HG02623 (cell line): ENCODE measurements around the gene BRD1.
"Not testable (repeated sequence)": the region's sequence is repeated elsewhere in the genome, so short reads cannot be mapped to it uniquely, and the experiment has no call there.

Source experiments
- ATAC-seq: cut with Tn5 transposase; IDR thresholded peaks from one replicate; pipeline ENCODE4 v1.9.1; 2021; ENCODE audit warnings: moderate library complexity; ENCODE audit not compliant: unreplicated experiment

The BRD1 gene

DNA sequence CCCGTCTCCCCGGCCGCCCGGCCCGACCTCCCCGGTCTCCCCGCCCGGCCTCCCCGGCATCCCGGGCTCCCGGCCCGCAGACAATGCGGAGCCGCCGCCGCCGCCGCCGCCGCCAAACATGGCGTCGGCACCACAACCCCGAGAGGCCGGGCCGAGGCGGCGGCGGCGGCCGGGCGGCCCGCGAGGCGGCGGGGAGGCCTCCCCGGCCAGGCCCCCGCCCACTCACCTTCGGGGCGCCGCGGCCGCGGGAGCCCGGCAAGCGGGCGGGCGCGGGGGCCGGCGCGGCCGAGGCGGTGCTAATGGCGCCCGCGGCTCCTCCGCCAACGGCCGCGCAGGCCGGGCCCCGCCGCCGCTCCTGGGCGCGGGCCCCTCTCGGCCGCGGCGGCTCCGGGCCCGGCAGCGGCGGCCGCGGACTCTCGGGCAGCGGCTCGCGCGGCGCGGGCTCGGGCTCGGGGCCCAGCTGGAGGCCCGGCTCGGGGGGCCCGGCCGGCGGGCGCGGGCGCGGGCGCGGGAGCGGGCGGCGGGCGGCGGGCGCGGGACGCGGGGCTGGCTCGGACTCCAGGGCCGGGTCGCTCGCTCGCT, 311 bp downstream of the BRD1 start:
- ATAC-seq, result peak; percentile 25

DNA sequence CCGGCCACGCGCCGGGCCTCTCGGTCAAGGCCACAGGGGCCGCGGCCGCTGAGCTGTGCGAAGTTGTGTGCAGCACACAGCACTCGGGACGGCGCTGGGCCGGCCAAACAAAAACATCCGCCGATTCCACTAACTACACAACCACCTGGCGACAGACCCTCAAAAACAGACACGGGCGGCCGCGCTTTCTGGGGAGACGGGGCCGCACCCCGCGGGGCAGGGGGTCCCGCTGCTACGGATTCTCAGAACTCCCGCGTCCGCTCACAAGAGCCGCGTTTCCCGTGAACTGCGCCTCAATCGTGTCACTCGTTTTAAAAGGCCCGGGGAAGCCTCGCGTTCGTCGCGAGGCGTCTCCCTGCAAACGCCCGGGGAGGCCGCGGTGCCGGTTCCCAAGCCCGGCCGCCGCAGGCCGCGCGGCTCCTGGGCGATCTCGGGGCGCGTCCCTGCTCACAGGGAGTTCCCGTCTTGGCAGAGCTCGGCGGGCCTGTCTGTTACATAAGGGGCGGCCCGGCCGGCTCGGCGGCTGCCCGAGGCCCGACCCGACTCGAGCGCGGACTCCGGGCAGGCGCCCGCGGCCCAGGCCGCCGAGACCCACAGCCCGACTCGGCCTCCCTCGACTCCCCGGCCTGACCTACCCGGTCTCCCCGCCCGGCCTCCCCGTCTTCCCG, 936 bp downstream of the BRD1 start:
- ATAC-seq, result peak; percentile 7

DNA sequence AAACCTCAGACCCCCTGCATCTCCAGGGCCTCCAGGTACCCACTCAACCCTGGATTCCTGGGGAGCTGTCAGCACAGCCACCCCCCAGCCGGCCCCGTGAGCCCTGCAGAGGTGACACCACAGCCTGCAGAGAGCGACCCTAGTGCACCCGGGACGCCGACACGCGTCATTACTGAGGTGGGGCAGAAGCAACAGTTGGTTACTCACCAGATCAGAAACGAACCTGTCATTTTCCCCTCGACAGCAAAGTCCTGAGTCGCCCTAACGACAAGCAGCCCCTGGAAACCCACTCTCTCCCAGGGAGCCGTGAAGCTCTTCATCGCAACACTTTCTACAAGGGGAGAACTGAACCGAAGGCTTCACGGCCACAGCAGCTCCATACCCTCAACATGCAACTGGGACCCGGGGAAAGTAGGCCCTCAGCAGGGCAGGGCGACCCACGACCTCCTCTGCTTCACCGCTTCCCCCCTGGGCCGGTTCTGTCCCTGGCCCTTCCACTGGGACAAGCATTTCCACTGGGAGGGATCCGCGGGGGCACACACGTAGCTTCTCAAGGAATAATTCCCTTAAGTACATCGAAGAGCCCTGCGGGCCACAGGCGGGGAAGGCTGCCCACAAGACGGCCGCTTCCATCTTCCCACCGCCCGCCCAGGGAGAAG, 1.6 kb downstream of the BRD1 start:
- no peak for ATAC-seq

DNA sequence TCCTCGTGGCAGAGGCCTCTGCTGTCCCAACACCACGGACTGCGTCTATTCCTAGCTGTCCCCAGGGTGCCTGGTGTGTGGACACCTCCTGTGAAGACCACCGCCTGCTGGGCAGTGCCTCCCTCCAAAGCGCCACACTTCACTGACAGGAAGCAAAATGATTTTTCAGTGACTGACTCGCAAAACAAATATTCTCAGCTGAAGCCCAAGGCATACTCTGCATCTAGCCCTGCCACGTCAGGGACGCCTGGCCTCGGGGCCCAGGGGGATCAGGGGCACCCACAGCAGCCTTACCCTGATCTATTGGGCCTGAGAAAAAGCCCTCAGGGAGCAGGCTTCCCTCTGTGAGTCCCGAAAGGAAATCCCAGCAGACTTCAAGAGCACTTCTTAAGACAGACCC, 2.2 kb downstream of the BRD1 start:
- ATAC-seq, result no peak

DNA sequence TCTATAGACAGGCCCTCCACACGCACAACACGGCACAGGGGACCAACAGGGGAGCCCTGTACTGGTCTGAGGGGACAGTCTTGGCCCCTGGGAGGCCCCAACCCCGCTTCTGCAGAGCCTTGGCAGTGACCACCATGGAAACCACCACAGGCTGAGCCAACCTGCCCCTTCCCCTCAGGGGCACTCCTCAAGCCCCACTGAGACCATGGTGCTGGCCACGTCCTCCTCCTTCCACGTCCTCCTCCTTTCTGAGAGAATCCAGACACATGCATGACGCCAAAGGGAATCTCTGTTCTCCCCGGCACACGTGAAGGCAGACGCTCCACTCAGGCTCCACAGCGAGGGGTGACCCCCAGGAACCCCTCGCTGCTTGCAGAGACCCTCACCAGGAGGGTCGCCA, 2.7 kb downstream of the BRD1 start:
- ATAC-seq, result no peak

DNA sequence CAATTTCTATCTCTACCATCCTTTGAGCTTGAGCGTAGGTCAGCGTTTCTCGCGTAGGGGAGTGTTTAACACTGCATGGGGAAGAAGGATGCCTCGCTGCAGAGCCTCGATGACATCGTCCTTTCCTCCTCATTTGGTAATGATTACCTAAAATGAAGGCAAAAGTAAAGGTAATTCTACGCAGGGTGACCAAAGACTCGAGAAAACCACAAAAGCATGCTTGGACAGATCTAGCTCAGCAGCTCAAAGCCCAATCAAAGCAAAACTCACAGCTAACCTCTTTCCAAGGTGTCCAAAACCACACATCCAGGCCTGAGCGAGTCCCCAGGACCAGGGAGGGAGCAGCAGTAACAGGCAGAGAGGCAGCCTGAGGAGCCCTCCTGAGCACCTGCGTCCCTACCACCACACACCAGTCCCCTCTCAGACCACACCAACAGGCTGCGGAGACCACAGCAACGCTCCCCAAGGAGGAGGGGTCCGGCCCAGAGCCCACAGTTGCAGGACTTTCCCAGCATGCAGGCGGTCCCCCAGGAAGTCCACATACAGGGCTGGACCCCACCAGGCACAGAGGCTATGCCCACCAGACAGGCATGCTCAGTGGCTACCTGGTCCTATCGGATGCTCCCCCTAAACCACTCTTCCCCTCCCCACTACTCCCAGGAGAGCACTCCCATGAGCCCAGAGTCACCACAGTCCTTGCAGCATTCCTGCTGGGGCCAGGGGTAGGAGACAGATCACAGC, 3.3 kb downstream of the BRD1 start:
- ATAC-seq, result no peak

DNA sequence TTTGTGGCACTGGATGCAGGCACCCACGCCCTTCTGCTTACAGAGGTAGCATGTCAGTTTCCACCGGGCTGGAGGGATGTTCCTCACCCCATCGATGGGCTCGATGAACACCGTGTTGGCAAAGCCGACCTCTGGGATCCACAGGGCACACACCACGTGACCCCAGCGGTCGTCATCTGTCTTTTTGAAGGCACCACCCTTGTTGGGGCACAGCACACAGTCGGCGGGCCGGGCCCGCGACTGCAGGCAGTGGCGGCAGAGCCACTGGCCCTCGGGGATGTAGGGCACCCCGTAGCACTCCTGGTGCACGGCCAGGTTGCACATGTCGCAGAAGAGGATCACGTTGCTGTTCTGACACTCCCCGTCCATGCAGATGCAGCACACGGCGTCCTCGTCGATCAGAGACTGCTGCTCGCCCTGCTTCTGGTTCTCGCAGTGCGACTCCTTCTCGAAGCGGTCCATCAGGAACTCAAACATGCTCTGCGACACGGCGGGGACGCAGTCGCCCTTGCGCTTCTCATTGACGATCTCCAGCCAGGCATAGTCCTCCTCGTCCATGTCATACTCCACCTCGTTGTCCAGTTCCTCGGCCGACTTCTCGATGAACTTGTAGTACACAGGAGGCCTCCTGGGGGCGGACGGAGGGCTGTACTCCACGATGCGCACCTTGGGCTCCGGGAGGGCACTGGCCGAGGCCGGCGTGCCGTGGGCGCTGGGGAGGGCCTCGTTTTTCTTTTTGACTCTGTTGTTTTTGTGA, 4.2 kb downstream of the BRD1 start:
- ATAC-seq, result no peak

DNA sequence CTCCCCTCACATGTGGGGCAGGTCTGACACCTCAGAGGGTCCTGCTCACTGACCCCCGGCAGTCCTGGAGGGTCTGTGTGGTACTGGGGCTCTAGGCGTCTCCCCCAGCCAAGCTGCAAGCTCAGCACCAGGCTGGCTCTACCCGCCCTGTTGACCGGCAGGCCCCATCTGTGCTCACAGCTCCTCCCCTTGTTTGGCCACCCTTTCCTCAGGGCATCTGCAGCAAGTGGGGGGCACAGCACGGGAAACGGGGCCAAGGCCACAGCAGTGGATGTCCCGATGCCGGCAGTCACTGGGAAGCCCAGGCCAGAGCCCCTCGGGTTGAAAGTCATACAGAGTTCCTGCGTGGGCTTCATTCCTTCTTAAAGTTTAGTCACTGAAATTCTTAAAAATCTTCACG, 5.9 kb downstream of the BRD1 start:
- not testable (repeated sequence) for ATAC-seq

DNA sequence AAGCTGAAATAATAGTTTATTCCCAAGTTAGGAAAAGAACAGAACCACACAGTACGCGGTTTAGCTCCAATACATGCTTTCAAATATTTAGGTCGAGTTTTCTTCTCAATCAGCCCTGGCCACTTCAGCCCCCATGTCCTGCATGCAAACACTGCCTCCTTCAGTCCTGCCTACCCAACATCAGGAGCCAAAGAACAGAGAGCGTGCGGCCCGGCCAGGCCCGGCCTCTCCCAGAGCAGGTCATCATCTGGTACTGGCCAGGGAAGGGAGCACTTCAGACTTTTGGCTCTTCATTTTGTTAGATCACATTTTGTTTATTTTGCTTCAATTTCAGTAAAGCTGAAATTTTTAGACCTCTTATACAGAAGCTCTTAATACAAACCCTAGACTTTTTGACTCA, 6.7 kb downstream of the BRD1 start:
- ATAC-seq, result no peak

DNA sequence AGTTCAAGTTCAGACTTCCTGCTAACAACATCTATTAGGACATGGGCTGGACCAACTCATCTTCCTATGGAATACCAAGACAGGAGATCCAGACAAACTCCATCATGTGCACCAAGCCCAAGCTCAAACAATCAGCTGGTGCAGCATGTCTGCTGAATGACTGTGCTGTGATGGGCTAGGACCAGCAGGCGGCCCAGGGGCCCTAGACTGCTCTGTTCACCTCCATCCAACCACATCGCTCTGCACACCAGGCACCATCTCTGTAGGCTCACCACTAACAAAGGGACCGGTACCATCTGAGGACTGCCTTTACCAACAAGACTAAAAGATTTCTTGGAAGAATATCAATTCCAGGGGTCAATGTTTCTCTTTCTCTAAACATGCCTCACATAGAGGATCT, 10.3 kb downstream of the BRD1 start:
- ATAC-seq, result no peak

DNA sequence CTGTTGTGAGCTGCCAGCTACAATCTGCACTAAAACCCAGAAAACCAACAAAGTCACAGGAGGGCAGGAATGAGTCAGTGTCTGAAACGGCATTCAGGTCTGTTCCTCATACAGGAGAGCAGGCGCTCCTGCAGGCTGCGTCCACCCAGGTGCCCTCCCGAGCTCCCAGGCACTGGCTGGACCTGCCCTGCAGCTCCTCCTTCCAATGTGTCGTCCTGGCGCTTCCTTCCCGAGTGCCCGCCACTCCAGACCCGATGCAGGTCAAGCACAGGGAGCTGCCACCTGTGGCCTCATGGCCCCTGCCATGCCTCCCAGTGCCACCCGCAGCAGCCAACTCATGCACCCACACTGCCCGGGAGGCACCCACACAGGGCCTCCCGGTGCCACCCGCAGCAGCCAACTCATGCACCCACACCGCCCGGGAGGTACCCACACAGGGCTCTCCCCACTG, 12.0 kb downstream of the BRD1 start:
- ATAC-seq, result no peak

DNA sequence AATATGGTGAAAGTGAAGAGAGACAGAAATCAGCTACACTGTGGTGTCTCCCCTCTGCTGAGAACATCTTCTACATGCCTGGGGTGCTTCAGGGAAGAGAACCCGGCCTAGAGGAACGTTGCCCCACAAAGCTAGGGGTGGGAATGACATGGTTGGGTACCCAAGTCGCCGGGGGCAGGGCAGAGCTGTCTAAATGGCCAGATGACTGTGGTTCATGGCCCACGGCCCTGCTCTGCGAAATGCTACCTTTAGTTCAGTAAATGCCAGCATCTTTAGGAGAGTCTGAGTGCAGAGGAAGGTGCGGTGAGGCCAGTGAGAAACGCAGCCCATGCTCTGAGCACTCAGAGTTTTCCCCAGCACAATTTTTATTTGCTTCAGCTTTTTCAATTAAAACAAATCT, 12.8 kb downstream of the BRD1 start:
- no peak for ATAC-seq

DNA sequence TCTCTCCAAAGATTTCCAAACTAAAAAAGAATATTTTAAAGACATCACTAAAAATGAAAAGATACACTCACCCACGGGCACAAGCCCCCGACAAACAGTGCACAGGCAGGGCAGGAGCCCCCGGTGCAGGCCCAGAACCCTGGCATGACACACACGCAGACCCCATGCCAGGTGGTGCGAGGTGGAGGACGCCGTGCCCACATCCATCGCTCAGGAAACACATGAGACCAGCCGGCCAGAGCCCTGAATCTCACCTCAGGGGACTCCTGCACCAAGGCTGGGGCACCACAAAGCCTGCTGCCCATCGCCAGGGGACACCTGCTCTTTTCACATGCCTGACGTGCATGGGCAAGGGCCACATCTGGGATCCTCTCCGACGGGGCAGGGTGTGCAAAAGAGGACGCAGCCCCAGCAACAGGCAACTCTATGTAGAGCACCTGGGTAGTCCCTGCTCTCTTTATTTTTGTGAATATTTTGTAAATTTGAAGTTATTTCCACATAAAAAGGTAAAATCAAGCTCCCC, 13.4 kb downstream of the BRD1 start:
- no peak for ATAC-seq

DNA sequence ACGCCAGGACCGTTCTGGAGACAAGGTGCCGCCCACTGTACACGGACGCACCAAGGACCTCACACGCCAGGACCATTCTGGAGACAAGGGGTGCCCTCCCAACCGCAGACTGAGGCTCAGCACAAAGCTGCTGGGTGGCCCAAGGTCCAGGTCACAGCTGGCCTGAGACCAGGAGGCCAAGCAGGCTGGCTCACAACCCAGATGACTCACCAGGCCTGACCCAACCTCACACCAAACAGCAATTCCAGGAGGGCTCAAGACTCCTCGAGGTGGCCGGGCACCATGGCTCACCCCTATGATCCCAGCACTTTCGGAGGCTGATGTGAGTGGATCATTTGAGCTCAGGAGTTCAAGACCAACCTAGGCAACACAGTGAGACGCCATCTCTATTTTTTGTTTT, 14.8 kb downstream of the BRD1 start:
- no peak for ATAC-seq

DNA sequence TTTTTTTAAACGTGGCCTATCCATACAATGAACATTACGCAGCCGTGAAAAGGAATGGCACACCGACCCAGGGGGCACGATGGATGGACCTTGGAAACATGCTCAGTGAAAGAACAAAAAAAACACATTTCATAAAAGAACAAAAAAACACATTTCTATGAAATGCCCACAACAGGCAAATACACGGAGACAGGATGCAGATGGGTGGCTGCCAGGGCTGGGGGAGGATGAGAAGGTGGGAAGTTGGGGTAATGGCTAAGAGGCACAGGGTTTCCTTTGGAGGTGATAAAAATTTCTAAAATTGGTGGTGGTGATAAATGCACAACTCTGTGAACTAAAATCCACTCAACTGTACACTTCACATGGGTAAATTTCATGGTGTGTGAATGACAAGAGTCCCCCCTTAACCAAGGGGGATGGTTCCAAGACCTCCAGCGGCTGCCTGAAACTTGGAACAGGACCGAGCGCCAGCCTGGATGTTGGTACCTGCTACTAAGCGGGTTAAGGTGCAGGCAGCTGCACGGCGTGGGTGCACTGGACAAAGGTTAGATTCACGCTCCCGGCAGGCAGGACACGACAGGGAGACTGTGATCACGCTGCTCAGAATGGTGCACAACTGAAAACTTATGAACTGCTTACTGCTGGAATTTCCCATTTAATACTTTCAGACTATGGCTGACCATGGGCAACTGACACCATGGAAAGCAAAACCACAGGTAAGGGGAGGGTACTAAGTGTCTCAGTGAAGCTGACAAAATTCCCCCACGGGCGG, 16.5 kb downstream of the BRD1 start:
- ATAC-seq, result no peak

DNA sequence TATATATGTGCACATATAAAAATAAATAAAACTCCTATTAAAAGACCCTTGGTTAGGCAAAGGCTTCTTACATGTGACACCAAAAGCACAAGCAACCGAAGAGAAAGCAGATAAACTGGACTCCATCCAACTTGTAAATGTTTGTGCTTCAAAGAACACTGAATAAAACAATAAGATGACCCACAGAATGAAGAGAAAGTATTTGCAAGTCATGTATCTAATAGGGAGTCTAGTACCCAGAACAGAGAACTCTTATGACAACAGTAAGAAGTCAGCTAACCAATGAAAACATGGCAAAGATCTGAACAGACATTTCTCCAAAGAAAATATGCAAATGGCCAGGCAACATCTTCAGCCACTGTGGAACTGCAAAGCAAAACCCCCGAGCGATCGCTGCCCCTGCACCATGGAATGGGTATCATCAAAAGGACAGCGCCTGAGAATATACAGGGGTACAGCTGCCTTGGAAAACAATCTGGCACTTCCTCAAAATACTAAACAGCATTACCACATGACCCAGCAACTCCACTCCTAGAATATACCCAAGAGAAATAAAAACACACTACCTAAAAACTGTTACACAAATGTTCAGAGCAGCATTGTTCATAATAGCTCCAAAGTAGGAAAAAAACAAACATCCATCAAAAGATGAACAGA, 17.2 kb downstream of the BRD1 start:
- ATAC-seq, result no peak

DNA sequence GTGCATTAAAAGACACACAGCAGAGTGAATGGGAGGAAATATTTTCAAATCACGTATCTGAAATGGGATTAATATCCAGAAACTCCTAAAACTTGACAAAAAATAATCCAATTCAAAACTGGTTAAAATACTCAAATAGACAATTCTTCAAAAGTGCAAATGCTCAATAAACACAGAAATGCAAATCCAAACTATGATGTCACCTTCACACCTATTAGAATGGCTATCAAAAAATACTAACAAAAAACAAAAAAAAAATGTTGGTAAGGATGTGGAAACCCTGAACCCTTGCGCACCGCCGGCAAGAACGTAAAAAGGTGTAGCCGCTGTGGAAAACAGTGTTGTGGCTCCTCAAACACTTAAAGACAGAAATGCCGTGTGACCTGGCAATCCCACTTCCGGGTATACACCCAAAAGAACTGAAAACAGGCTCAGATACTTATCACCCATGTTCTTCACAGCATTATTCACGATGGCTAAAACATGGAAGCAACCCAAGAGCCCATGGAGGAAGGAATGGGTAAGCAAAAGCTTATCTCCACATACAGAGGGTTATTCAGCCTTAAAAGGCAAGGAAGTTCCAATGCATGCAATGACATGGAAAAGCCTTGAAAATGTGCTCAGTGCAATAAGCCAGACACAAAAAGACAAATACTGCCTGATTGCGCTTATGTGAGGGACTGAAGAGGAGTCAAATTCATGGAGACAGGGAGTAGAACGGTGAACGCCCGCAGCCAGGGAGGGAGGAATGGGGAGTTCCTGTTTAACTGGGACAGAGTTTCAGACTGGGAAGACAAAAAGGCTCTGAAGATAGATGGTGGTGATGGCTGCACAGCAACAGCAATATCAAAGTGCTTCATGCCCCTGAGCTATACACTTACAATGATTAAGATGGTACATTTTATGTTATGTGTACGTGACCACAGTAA, 19.6 kb downstream of the BRD1 start:
- no peak for ATAC-seq

DNA sequence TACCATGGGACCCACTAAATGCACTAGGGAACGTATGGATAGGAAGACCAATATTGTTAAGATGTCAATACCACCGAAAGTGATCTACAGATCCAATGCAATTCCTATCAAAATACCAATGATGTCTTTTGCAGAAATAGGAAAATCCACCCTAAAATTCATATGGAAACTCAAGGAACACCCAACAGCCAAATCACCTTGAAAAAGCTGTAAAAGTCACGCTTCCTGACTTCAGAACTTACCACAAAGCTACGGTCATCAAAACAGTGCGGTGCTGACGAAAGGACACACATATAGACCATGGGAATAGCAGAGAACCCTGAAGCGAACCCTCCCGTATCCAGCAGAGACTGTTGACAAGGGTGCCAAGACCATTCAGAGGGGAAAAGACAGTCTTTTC, 20.5 kb downstream of the BRD1 start:
- ATAC-seq, result no peak
